ENCODE results near the gene USF3. TPM values are rescaled to one million over a fixed set of nuclear protein-coding genes. Genes with fewer than 3 reads are reported as not detected.
A peak's percentile ranks its signal among the peaks of the same experiment; 100 is the strongest.

The USF3 gene
- total and polyA plus RNA-seq, 2 of the 13 experiments (the other 11 are each of a cell fraction or from before 2014, with no cell fraction given) = 6.3 to 15.2 TPM

DNA sequence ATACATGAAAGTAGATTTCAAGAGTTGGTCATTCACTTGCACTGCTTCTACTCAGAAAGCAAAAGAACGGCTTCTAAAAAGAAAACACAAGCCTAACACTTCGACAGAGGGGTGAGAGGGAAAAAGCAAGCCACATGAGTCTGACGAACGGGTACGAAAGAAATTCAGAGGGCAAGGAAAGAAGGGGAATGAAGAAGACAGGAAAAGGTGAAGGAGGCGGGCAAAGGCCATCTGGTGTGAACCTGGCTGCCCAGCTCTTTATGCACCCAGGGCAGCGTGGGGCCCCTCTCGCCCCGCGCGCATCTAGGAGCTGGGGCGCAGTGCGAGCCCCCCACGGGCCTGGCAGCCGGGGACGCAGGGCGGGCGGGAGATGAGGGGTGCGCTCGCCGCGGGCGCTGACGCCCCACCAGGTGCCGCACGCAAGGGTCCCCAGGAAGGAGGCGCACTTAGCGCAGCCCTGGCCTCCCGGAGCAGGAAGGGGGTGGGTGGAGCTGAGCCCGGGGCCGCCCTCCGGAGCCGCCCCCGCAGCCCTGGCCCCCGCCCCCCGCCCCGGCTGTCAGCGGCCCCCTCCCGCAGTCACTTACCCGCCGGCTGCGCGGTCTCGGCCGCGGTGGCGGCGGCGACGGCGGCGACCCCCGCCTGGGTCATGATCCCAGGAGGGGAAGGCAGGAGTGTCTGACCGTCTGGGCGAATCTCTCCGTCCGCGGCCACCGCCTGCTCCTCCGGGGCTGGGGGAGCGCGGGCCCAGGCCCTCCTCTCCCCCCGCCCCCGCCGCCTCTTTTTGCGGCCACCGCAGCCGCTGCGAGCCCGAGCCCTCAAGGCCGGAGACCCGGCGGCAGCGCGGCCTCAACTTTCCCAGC is at the start of gene USF3 (continued):
- TF ChIP-seq, protein P1, sequence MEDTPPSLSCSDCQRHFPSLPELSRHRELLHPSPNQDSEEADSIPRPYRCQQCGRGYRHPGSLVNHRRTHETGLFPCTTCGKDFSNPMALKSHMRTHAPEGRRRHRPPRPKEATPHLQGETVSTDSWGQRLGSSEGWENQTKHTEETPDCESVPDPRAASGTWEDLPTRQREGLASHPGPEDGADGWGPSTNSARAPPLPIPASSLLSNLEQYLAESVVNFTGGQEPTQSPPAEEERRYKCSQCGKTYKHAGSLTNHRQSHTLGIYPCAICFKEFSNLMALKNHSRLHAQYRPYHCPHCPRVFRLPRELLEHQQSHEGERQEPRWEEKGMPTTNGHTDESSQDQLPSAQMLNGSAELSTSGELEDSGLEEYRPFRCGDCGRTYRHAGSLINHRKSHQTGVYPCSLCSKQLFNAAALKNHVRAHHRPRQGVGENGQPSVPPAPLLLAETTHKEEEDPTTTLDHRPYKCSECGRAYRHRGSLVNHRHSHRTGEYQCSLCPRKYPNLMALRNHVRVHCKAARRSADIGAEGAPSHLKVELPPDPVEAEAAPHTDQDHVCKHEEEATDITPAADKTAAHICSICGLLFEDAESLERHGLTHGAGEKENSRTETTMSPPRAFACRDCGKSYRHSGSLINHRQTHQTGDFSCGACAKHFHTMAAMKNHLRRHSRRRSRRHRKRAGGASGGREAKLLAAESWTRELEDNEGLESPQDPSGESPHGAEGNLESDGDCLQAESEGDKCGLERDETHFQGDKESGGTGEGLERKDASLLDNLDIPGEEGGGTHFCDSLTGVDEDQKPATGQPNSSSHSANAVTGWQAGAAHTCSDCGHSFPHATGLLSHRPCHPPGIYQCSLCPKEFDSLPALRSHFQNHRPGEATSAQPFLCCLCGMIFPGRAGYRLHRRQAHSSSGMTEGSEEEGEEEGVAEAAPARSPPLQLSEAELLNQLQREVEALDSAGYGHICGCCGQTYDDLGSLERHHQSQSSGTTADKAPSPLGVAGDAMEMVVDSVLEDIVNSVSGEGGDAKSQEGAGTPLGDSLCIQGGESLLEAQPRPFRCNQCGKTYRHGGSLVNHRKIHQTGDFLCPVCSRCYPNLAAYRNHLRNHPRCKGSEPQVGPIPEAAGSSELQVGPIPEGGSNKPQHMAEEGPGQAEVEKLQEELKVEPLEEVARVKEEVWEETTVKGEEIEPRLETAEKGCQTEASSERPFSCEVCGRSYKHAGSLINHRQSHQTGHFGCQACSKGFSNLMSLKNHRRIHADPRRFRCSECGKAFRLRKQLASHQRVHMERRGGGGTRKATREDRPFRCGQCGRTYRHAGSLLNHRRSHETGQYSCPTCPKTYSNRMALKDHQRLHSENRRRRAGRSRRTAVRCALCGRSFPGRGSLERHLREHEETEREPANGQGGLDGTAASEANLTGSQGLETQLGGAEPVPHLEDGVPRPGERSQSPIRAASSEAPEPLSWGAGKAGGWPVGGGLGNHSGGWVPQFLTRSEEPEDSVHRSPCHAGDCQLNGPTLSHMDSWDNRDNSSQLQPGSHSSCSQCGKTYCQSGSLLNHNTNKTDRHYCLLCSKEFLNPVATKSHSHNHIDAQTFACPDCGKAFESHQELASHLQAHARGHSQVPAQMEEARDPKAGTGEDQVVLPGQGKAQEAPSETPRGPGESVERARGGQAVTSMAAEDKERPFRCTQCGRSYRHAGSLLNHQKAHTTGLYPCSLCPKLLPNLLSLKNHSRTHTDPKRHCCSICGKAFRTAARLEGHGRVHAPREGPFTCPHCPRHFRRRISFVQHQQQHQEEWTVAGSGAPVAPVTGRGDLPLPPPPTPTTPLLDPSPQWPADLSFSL (CRISPR knock-in tag; IDR thresholded peaks at IDR 0.05) = no peak
- TF ChIP-seq ZFX (CRISPR knock-in tag; IDR thresholded peaks at IDR 0.05; ENCODE audit: low read depth) = peak; percentile 73
- TF ChIP-seq NAIF1 (CRISPR knock-in tag; IDR thresholded peaks at IDR 0.05; ENCODE audit: borderline replicate concordance) = peak; percentile 79; the same call in 1 of the 2 replicates
- 0 out of 2 replicates have a peak, but pooled peaks have one; percentile 5 for TF ChIP-seq RXRB (CRISPR knock-in tag; IDR thresholded peaks at IDR 0.05; ENCODE audit: borderline replicate concordance)
- TF ChIP-seq, protein P2, sequence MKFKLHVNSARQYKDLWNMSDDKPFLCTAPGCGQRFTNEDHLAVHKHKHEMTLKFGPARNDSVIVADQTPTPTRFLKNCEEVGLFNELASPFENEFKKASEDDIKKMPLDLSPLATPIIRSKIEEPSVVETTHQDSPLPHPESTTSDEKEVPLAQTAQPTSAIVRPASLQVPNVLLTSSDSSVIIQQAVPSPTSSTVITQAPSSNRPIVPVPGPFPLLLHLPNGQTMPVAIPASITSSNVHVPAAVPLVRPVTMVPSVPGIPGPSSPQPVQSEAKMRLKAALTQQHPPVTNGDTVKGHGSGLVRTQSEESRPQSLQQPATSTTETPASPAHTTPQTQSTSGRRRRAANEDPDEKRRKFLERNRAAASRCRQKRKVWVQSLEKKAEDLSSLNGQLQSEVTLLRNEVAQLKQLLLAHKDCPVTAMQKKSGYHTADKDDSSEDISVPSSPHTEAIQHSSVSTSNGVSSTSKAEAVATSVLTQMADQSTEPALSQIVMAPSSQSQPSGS (CRISPR knock-in tag; IDR thresholded peaks at IDR 0.05) = peak; percentile 20; the same call in 1 of the 2 replicates
- TF ChIP-seq ZNF75D (CRISPR knock-in tag; IDR thresholded peaks at IDR 0.05; ENCODE audit: borderline replicate concordance) = no peak
- TF ChIP-seq KDM2A (CRISPR knock-in tag; IDR thresholded peaks at IDR 0.05; ENCODE audit: borderline replicate concordance, low read depth) = peak; percentile 11; the same call in 1 of the 2 replicates
- 0 out of 2 replicates have a peak, but pooled peaks have one; percentile 43 for TF ChIP-seq MEF2D (CRISPR knock-in tag; IDR thresholded peaks at IDR 0.05)
- TF ChIP-seq ZKSCAN8 (CRISPR knock-in tag; IDR thresholded peaks at IDR 0.05; ENCODE audit: borderline replicate concordance) = 0 out of 2 replicates have a peak, but pooled peaks have one; percentile 1
- no peak for TF ChIP-seq JUN (CRISPR knock-in tag; IDR thresholded peaks at IDR 0.05)
- no peak for TF ChIP-seq ZNF556 (CRISPR knock-in tag; IDR thresholded peaks at IDR 0.05; ENCODE audit: borderline replicate concordance)
- TF ChIP-seq, protein P3, sequence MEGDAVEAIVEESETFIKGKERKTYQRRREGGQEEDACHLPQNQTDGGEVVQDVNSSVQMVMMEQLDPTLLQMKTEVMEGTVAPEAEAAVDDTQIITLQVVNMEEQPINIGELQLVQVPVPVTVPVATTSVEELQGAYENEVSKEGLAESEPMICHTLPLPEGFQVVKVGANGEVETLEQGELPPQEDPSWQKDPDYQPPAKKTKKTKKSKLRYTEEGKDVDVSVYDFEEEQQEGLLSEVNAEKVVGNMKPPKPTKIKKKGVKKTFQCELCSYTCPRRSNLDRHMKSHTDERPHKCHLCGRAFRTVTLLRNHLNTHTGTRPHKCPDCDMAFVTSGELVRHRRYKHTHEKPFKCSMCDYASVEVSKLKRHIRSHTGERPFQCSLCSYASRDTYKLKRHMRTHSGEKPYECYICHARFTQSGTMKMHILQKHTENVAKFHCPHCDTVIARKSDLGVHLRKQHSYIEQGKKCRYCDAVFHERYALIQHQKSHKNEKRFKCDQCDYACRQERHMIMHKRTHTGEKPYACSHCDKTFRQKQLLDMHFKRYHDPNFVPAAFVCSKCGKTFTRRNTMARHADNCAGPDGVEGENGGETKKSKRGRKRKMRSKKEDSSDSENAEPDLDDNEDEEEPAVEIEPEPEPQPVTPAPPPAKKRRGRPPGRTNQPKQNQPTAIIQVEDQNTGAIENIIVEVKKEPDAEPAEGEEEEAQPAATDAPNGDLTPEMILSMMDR (CRISPR knock-in tag; IDR thresholded peaks at IDR 0.05) = peak; percentile 44; the same call in 1 of the 2 replicates
- 0 out of 2 replicates have a peak, but pooled peaks have one; percentile 3 for TF ChIP-seq ZNF335 (CRISPR knock-in tag; IDR thresholded peaks at IDR 0.05)
- TF ChIP-seq TBX2 (CRISPR knock-in tag; IDR thresholded peaks at IDR 0.05; ENCODE audit: borderline replicate concordance) = peak; percentile 31; the same call in 1 of the 2 replicates
- TF ChIP-seq ZNF253 (CRISPR knock-in tag; IDR thresholded peaks at IDR 0.05; ENCODE audit: borderline replicate concordance) = no peak
- peak; percentile 70; the same call in 1 of the 2 replicates for TF ChIP-seq NFKB2 (CRISPR knock-in tag; IDR thresholded peaks at IDR 0.05; ENCODE audit: borderline replicate concordance)
- TF ChIP-seq, protein P4, sequence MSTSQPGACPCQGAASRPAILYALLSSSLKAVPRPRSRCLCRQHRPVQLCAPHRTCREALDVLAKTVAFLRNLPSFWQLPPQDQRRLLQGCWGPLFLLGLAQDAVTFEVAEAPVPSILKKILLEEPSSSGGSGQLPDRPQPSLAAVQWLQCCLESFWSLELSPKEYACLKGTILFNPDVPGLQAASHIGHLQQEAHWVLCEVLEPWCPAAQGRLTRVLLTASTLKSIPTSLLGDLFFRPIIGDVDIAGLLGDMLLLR (CRISPR knock-in tag; IDR thresholded peaks at IDR 0.05) = peak; percentile 57; the same call in 1 of the 2 replicates
- peak; percentile 76 for TF ChIP-seq SALL1 (CRISPR knock-in tag; IDR thresholded peaks at IDR 0.05)
